HG03457 (cell line): ENCODE measurements around the gene ZNF782.
A peak's percentile ranks its signal among the peaks of the same experiment; 100 is the strongest.
"Not testable (repeated sequence)": the region's sequence is repeated elsewhere in the genome, so short reads cannot be mapped to it uniquely, and the experiment has no call there.

ENCODE experiments used
- ATAC-seq: cut with Tn5 transposase; IDR thresholded peaks from one replicate; pipeline ENCODE4 v1.9.1; 2021; ENCODE audit warnings: moderate number of reproducible peaks; ENCODE audit not compliant: unreplicated experiment

Gene ZNF782

DNA sequence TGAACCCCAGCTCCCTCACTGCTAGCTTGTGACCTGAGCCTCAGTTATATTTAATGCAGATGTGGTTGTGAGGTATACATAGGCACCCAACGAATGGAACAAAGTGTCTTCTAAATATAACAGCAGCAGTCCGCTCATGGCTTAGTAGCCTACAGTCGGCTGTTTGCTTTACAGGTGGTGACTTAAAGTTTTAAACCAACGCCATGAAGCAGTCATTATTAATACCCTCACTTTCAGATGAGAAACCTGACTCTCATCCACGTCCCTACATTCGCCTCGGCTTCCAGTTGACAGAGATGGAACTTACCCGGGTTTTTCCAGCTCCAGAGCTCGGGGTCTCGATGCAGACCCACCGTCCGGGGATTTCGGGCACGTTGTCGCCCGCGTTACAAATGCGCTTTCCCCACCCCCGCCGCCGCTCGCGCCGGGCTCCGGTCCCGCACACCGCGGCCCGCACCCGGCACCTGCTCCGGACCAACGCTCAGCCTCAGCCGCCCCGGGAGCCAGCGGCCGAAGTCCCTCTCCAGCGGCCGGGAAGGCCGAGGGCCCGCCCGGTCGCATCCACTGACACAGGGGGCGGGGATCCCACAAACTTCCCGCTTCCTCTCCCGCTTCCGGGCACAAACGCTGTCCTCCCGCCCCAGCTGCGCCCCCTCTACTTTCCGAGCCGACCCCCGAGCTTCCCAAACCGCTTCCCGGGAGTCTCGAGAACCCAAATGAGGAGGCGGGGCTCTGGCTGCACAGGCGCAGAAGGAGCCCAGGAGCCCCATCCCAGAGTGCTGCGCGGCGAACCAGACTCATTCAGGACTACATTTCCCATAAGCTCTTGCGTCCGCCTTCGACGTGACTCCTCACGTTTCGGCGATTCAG, at the start of gene ZNF782:
Gene ZNF782 (minus strand): TSS at position 734 of the 870 bp plus-strand sequence. CDS start 2,553 bp downstream, outside the sequence.
- peak; percentile 64 for ATAC-seq

DNA sequence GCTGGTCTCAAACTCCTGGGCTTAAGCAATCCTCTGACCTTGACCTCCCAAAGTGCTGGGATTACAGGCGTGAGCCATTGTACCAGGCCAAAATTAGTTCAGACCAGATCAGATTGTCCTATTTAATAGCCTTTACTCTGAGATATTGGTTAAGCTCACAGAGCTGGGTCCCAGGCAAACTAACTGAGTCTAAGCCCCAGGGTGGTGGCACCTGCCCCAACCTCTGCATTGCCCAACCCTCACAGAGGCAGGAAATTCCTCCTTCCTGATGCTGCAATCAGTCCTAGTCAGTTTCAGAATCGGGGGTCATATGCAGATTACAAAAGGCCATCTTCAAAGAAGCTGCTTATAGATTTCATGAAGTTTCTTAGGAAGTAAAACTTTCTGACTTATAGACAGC, 45.7 kb upstream of the ZNF782 start:
- not testable (repeated sequence) for ATAC-seq

DNA sequence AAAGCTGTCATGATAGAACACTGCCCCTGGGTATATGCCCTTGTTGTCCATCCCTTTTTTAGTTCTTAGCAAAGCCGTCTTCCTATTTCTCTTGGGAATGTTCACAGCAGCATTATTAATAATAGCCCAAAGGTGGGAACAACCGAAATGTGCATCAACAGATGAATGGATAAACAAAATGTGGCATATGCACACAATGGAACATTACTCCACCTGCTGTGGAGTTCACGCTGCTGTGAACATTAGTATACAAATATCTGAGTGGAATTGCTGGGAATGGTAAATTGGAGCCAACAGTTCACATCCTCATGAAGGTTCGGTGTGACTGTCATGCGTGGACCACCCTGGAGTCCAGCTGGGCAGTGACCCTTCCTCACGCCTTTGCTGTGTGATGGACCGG, 37.8 kb upstream of the ZNF782 start:
- ATAC-seq: no peak

DNA sequence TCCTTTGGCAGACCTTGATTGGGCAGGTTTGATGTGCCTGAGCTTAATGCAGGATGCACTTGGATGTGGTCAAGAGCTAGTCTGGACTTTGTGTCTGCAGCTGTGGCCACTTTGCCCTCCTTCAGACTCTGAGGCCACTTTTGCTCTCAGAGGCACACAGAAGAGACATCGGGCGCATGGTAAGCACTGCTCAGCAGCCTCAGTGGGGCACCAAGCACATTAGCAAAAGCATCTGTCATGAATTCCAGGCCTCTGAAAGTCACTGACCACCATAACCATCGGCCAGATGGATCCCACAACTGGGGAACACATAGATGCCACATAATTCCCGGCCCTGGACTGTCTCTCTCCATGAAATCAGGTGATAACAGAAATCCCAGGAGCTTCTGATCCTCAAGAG, 34.3 kb upstream of the ZNF782 start:
- no peak for ATAC-seq

DNA sequence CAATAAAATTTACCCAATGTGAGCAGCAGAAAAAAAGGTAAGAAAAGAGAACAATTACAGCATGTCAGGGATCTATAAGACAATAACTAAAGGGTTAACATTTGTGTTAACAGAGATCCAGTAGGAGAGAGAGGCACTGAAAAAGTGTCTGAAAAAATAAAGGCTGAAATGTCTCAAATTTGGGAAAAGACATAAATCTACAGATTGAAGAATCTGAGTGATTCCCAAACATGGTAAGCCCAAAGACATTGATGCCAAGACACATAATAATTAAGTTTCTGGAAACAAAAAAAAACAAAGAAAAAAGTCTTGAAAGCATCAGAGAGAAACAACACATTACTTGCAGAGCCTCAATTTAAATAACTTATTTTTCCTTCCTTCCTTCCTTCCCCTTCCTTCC, 31.1 kb upstream of the ZNF782 start:
- no peak for ATAC-seq

DNA sequence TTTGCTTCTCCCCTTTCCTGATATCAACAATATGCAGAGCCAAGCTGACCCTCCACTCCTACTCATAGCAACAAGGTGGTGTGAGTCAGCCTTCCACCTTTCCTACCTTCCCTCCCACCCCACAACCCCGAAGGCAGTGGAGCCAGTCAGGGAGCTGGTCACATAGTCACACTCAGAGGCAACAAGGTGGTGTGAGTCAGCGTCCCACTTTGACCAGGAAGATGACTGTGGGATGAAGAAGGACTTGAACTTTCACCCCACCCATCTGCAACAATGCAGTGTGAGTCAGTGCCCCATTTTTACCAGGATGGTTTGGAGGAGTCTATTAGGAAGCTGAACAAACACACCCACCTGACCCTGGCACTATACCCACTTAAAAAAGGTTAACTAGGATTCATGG, 30.1 kb upstream of the ZNF782 start:
- ATAC-seq: no peak

DNA sequence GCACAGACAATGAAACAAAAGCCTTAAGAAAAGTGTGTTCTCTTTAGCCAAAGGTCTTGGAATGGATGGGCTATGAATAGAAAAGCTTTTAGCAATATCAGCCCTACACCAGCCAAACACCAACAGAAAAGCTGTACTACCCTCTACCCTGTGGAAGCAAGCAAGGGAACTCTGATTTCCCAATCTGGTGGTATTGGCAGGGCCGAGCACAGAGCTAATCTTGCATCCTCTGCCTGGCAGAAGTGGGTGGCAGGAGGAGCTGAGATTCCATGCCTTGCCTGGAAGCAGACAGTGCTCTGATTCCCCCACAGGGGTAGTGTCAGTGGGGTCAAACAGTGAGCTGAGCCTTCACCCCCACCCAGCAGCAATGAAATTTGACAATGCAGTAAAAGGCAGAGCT, 29.6 kb upstream of the ZNF782 start:
- no peak for ATAC-seq

DNA sequence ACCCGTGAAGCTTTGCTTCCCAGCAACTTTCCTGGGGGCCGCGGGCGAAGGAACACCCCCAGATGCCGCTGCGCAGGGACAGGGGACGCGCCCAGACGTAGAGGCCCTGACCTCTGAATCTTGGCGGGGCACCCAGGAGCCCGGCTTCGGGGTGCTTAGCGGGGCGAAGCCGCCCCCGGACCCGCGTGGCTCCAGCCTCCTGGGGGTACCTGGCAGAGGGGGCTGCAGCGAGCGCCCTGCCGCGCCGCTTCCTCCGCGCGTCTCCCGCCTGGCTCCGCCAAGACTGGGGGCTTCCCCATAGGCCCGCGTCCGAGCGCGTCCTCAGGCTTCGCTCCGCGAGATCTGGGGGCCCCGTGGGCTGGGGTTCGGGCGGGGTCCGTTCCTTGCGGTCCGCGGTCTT, 23.0 kb upstream of the ZNF782 start:
- ATAC-seq: no peak

DNA sequence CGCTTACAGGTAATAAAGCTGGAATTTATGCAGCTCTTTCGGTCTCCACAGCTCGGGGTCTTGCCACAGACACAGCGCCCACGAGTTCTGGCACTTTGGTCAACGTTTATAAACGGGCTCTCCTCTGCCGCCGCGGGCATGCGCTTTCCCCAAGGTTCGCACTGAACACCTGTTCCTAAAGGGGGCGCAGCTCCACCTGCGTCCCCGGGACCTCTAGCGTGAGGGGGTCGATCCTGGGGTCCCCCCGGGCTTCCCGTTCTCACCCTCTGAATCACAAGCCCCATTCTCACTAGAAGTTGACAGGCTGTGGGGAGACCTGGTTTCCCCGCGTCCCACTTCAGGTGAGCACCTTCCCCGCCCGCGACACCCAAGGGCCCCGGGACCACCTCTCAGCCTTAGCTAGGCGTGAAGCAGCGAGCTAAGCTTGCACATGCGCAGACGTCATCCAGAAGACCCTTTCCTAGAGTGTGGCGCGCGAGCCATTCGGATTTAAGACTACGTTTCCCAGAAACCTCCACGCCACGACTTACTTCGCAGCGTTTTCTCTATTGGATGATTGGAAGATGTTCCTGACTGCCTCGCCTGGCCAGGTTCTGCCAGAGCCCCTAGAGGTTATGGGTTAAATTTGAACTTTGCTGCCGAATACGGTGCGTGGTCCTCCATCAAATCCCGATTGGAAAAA, 21.3 kb upstream of the ZNF782 start:
- ATAC-seq: peak; percentile 43

DNA sequence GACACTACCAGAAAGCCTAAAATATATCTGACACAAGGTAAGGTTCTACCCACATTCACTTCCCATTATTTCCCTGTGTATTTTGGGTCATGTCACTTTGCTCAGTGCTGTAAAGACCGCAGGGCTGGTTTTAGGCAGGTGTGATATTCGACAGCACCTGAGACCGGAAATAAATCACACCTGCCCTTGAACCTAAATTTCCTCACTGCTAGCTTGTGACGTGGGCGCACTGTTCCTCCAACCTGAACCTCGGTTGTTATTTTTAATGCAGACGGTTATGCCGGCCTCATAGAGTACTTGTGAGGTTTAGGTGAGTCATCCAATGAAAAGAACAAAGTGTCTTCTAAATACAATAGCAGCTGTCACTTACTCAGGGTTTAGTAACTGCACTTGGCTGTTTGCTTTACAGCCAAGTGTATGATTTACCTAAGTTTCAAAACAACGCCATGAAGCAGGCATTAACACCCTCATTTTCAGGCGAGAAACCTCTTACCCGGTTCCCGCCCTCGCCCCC, 20.7 kb upstream of the ZNF782 start:
- peak; percentile 36 for ATAC-seq

DNA sequence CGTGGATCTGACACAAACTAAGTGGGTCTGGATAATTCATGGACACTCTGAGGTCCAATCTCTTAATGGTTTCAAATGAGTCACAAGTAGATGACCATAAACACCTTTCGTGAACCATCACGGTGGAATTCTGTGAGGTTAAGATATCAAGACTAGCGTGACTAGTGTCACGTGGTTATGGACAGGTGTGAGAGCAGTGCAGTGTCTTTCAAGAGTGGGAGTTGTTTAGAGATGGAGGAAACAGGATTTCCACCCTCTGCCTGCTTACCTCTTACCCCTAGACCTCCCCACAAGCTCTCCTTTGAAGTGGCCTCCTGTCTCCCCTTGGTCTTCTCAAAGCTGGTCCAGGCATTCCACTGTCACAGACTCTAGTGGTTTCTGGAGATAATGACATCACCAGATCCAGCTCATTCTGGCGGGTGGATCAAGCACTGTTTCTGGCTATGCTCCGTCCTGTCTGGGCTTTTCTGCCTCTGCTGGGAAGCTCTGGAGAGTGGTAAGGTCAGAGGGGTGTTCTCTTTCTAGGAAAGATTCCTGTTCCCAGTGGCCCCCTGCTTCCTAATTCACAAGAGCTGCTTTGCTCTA, 20.0 kb upstream of the ZNF782 start:
- no peak for ATAC-seq

DNA sequence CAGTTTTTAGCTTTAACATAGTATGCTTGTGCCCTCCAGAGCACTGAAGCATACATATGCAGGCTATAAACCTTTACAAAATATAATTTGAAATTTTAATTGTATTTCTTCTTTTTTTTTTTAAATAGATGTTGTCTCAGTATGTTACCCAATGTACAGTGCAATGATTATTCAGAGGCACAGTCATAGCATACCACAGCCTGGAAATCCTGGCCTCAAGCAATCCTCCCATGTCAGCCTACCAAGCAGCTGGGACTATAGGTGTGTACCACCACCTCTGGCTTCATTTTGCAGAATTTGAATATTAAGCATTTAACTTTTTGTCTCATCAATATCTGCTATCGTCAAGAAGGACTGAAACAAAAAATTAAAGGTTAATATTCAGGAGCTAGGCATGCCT, 16.9 kb upstream of the ZNF782 start:
- no peak for ATAC-seq

DNA sequence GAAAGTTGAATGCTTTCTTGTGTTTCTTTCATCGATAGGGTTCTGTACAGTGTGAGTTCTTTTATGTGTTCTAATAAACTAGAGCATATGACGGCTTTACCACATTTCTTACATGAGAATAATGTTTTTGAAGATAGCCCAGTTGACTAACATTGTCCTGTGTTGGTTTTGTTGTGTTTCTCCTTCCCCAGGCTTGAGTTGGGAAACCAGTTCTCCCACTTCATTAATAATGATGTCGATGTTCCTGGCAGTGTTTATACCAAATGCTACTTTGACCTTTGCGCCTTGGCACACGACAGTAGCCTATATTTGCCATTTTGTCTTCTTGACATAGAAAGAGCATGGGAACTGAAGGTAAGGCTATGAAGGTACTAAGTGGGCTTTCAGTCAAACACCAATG, 14.4 kb upstream of the ZNF782 start:
- ATAC-seq: no peak

DNA sequence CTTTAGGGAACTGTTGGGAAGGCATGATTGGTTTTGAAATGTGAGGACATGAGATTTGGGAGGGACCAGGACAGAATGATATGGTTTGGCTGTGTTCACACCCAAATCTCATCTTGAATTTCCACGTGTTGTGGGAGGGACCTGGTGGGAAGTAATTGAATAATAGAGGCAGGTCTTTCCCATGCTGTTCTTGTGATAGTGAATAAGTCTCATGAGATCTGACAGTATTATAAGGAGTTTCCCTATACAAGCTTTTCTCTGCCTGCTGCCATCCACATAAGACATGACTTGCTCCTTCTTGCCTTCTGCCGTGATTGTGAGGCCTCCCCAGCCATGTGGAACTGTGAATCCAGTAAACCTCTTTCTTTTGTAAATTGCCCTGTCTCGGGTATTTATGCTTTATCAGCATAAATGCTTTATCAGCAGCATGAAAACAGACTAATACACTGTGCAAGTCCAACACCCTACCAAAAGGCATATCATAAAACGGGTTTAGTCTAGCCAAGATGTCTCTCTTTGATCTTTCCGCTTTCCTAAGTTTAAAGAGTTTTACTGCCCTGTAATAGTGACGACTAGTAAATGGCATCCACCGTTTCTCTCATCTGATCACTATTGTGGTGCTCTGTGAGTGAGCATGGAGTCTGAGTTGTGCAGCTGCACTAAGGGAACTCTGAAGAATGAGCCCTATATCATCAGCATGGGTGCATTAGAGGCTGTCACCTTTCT, 12.9 kb upstream of the ZNF782 start:
- ATAC-seq: no peak

DNA sequence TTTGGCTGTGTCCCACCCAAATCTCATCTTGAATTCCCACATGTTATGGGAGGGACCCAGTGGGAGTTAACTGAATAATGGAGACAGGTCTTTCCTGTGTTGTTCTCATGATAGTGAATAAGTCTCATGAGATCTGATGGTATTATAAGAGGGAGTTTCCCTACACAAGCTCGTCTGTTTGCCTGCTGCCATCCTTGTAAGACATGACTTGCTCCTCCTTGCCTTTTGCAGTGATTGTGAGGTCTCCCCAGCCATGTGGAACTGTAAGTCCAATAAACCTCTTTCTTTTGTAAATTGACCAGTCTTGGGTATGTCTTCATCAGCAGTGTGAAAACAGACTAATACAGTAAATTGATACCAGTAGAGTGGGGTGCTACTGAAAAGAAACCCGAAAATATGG, 10.9 kb upstream of the ZNF782 start:
- not testable (repeated sequence) for ATAC-seq

DNA sequence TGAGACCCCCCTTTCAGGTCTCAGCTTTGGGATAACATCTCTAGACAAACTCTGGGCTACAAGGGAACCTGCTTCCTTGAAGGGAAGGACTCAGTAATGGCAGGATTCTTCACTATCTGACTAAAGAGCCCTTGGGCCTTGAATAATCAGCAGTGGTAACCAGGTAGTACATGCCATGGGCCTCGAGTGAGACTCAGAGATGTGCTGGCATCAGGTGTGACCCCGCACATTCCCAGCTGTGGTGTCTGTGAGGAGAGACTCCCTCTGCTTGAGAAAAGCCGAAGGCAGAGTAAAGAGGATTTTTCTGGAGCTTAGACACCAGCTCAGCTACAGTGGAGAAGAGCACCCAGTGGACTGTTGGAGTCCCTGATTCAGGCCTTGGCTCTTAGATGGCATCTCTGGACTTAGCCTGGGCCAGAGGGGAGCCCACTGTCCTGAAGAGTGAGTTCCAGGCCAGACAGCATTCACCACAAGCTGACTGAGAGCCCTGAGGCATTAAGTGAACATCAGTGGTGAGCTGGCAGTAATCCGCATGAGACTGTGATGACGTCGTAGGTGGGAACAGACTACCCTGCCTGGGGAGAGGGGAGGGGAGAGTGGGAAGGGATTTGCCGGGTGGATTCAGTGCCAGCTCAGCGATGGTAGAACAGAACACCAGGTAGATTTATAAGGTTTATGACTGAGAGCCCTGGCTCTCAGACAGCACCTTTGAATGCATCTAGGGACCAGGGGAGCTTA, 5.3 kb upstream of the ZNF782 start:
- no peak for ATAC-seq

DNA sequence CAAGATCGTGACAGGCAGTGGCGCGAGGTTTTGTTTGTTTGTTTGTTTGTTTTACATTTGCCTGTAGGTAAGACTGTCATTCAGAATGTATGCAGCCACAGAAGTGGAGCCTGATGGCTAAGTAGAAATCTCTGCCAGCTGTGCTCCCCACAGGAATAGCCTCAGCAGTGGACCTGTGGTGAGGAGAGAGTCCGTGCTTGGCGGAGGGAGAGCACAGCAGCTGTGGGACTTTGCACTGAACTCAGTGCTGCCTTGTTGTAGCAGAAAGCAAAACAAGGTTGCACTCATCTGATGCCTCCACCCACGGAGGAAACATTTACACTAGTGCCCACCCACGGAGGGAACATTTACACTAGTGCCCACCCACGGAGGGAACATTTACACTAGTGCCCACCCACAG, 4.4 kb upstream of the ZNF782 start:
- no peak for ATAC-seq

DNA sequence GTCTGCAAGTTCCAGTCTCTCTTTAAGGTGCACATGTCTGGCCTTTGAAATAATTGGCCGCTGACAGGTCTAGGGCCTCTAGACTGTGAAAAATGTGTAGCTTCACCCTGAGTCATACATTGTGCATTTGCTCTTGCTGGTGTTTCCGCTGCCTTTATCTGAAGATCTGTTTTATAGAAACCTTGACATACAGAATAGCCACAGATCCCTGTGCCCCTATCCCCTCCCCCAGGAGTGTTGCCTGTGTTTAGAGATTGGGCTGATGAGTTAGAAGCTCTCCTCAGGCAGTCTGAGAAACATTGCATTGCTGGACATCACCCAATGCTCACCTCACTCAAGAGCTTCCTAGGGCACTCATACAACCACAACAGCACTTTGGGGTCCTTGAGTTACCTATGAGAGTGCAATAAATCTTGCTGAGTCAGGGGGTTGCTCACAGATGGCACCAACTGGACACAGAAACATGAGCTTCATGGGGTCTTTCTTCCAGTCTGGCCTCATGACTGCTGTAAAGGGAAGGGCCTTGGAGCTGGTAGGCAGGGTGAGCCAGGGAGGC, 3.8 kb upstream of the ZNF782 start:
- no peak for ATAC-seq

DNA sequence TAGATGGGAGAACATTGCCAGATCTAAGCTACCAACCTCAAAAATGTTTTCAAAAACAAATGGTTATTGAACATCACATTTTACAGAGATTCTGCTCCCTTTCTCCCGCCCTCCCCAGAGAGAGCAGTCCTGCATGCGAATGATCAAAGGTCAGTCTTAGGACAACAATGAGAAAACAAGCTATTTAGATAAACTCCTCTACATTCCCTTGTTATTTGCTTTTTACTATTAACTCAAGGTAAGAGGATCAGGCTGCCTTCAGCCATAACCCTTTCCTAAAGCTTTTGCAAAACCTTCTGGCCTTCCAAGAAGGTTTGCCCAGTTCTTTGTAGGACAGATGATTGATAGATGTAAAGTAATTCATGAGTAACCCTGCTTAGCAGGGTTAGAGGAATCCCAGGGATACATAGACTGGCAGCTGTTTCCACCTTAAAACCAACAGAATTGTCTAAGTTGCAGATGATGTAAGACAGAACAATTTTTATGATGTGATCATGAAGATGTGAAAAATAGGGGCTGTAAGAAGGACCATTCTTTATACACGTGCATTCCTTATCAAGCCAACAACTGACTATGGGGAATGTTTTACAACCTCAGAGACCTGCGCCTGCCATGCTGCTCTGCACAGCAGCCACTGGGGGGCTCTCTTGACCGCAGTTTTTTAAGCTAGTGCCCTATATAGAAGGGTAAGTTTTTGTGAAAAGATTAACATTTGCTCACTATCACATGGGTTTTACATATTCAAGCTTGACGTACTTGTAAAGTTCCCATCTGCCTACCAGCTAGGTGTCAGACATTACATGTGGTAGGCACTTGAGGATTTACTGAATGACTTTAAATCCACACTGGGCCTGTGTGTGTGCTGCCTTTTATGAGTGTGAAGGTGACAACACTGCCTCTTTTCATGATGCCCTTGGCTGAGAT, 2.3 kb upstream of the ZNF782 start:
- peak; percentile 45 for ATAC-seq
